Stimulated activated CD4-positive, alpha-beta T cell treated with anti-CD3 and anti-CD28 coated beads, Interleukin-15, amount 100 ng/mL, for 48 hours (primary cell): ENCODE results near the gene PPAN.

Experiments
- DNase-seq, 2 donors: peaks; one replicate each; pipeline ENCODE4 v3.0.0-alpha.2; 2020; ENCODE audit warnings: low read depth in 2 of 2

Gene PPAN

GRCh38 chr19:10139952-10140351 lies 33.8 kb downstream of the PPAN start:
- no peak for DNase-seq

- no peak for DNase-seq
Measured at GRCh38 chr19:10141479-10141878, 35.3 kb downstream of the PPAN start.

DNA sequence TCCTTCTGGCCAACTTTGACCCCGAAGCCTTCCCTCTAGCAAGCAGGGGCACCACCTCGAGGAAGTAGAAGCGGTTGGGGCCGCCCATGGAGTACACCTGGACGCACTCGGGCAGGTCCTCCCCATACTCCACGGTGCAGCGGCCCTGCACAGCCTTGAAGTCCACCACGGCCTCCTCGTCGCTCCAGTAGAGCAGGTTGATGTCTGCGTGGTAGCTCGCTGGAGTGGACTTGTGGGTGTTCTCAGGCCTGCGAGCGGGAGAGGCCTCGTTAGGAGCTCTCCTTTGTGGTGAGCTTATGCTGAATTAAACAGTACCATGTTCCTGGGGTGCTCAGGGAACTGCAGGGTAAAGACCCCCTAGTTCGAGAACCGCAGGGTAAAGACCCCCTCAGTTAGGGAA lies 35.8 kb downstream of the PPAN start:
- no peak for DNase-seq

GRCh38 chr19:10142701-10143375 lies 36.7 kb downstream of the PPAN start:
- no peak for DNase-seq

GRCh38 chr19:10143681-10144080 lies 37.5 kb downstream of the PPAN start:
- no peak for DNase-seq

- no peak for DNase-seq
Measured at GRCh38 chr19:10144361-10144760, 38.2 kb downstream of the PPAN start.

DNA sequence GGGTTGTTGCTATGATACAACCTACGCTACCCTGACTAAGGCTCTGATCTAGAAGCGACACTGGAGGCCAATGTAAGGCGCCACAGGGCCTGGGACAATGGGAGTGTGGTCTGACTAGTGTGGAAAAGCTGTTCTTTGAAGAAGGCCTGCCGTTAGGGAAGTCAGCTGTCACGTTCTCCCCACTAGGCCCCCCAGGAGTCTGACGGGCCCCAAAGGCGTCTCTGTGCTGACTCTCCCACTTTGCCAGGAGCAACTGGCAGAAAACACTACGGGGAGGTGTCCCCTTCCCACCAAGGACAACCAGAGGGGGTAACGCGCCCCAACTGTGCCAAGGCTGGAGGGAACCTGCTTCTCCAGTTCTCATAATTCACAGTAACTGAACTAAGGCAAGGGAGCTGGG lies 38.9 kb downstream of the PPAN start:
- no peak for DNase-seq

- DNase-seq = no peak
Measured at GRCh38 chr19:10146142-10146541, 40.0 kb downstream of the PPAN start.

- DNase-seq = no peak
Measured at GRCh38 chr19:10149427-10149826, 43.3 kb downstream of the PPAN start.

GRCh38 chr19:10151521-10151920 lies 45.4 kb downstream of the PPAN start:
- DNase-seq = no peak

- DNase-seq = no peak
Measured at GRCh38 chr19:10152100-10152499, 45.9 kb downstream of the PPAN start.

DNA sequence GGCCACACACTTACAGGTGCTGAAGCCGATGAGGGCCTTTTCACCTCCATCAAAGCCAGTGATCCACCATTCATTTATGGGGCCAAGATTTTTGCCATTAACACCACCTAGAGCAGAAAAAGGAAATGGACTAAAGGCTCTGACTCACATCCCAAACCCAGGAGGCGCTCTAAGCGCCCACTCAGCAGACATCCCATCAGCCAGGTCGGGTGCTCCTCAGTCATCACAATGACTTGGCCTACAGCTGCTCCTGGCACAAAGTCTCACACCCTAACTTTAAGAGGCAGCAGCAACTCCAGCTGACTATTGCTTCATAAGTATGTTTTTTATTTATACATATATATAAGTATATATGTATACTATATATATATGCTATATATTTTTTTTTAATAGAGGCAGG lies 49.7 kb downstream of the PPAN start:
- DNase-seq = no peak

GRCh38 chr19:10158071-10158470 lies 51.9 kb downstream of the PPAN start:
- DNase-seq = no peak

GRCh38 chr19:10158485-10158884 lies 52.3 kb downstream of the PPAN start:
- no peak for DNase-seq

- DNase-seq = no peak
Measured at GRCh38 chr19:10159610-10160009, 53.4 kb downstream of the PPAN start.
